MM.1S (cell line): ENCODE results near the gene LCP2.

ENCODE experiments used
- CTCF ChIP-seq: fragments of 300-600 bp; sonication (generic); IDR thresholded peaks from 2 replicates; pipeline ENCODE4 v1.5.1; 2016; ENCODE audit warnings: antibody characterized with exemption, low read length, mixed read lengths
- EZH2 ChIP-seq: fragments of 300-600 bp; sonication (generic); optimal IDR thresholded peaks from 2 replicates; pipeline ENCODE3; 2017; ENCODE audit warnings: low read depth, mild to moderate bottlenecking, antibody characterized with exemption, low read length, mixed read lengths
- EZH2phosphoT487 ChIP-seq: fragments of 300-600 bp; sonication (generic); IDR thresholded peaks from 2 replicates; pipeline ENCODE4 v1.6.1; 2018; ENCODE audit warnings: antibody characterized with exemption, low read length

- TF ChIP-seq CTCF (no peak), EZH2 (no peak), EZH2phosphoT487 (no peak)
Measured at GRCh38 chr5:170235876-170236864, 61.4 kb downstream of the LCP2 start.
